ENCODE results near the gene CXCL13. TPM values are rescaled to one million over a fixed set of nuclear protein-coding genes. Genes with fewer than 3 reads are reported as not detected.
"Not testable (repeated sequence)": the region's sequence is repeated elsewhere in the genome, so short reads cannot be mapped to it uniquely, and the experiment has no call there.

Gene CXCL13
- total and polyA plus RNA-seq, 9 donors = 0.24 to 3.1 (median 0.89) TPM; not detected in 5

- Histone ChIP-seq H3K4me3 (no peak overlapping the region), H3K36me3 (no peaks in the 10 kb centered on the region), H3K4me1 (ENCODE audit: insufficient read depth) (no peaks in the 10 kb centered on the region), H3K9me3 (no peaks in the 10 kb centered on the region), H3K27me3 (no peaks in the 10 kb centered on the region), H3K27ac (no peak overlapping the region)
- WGBS, 3 donors = 86 to 92% (median 86%) methylated on average over 7 of the region's 7 CpGs
- intact Hi-C loops (cut with DNase I) = no loop called here
- TF ChIP-seq EP300 (IDR thresholded peaks at IDR 0.05) (no peak), POLR2A (IDR thresholded peaks at IDR 0.05) (no peak), CTCF (IDR thresholded peaks at IDR 0.05) (no peak)
- DNase-seq = no peak
These were observed 29.6 kb downstream of the CXCL13 start for GRCh38 chr4:77635246-77635645.

- Histone ChIP-seq H3K9me3 (no peaks in the 10 kb centered on the region), H3K27me3 (no peaks in the 10 kb centered on the region), H3K36me3 (no peaks in the 10 kb centered on the region), H3K4me1 (ENCODE audit: insufficient read depth) (no peaks in the 10 kb centered on the region), H3K27ac (no peak overlapping the region), H3K4me3 (no peak overlapping the region)
- DNase-seq = no peak
- WGBS, 3 donors = 55 to 62% (median 62%) methylated on average over 4 of the region's 4 CpGs
- TF ChIP-seq CTCF (IDR thresholded peaks at IDR 0.05) = no peak
- TF ChIP-seq EP300 (IDR thresholded peaks at IDR 0.05) = no peak
- TF ChIP-seq POLR2A (IDR thresholded peaks at IDR 0.05) = no peak
- intact Hi-C loops (cut with DNase I) = no loop called here
These were observed 30.3 kb downstream of the CXCL13 start for GRCh38 chr4:77635876-77636275.

- H3K4me3 ChIP-seq = no peak overlapping the region
- no peaks in the 10 kb centered on the region for H3K27me3 ChIP-seq
- H3K27ac ChIP-seq = no peak overlapping the region
- intact Hi-C loops (cut with DNase I) = no loop called here
- 70 to 81% (median 75%) methylated on average over 3 of the region's 3 CpGs for whole genome bisulfite sequencing, 3 donors
- H3K9me3 ChIP-seq = no peaks in the 10 kb centered on the region
- no peaks in the 10 kb centered on the region for H3K36me3 ChIP-seq
- no peak for DNase-seq
- TF ChIP-seq CTCF (IDR thresholded peaks at IDR 0.05) = no peak
- TF ChIP-seq POLR2A (IDR thresholded peaks at IDR 0.05) = no peak
- no peak for TF ChIP-seq EP300 (IDR thresholded peaks at IDR 0.05)
- H3K4me1 ChIP-seq (ENCODE audit: insufficient read depth) = no peaks in the 10 kb centered on the region
These were observed 31.3 kb downstream of the CXCL13 start for GRCh38 chr4:77636902-77637301.

- intact Hi-C loops (cut with DNase I); H3K27me3 ChIP-seq; DNase-seq; H3K36me3 ChIP-seq; H3K4me3 ChIP-seq; H3K4me1 ChIP-seq (ENCODE audit: insufficient read depth); H3K9me3 ChIP-seq; H3K27ac ChIP-seq: not testable (repeated sequence)
- 82 to 96% (median 88%) methylated on average over 1 of the region's 1 CpG for WGBS, 3 donors
These were observed 38.4 kb downstream of the CXCL13 start for GRCh38 chr4:77644069-77644468.

- H3K36me3 ChIP-seq = no peaks in the 10 kb centered on the region
- no peak overlapping the region for H3K4me3 ChIP-seq
- TF ChIP-seq EP300 (IDR thresholded peaks at IDR 0.05) (no peak), CTCF (IDR thresholded peaks at IDR 0.05) (no peak), POLR2A (IDR thresholded peaks at IDR 0.05) (no peak)
- 67 to 86% (median 76%) methylated on average over 1 of the region's 1 CpG for WGBS, 3 donors
- no peak for DNase-seq
- H3K4me1 ChIP-seq (ENCODE audit: insufficient read depth) = no peaks in the 10 kb centered on the region
- H3K27me3 ChIP-seq = no peaks in the 10 kb centered on the region
- intact Hi-C loops (cut with DNase I) = no loop called here
- no peaks in the 10 kb centered on the region for H3K9me3 ChIP-seq
- no peak overlapping the region for H3K27ac ChIP-seq
These were observed 45.2 kb downstream of the CXCL13 start for GRCh38 chr4:77650787-77651186.
